Neural progenitor cell (in vitro differentiated cells): ENCODE measurements around the gene FRAS1. TPM values are rescaled to one million over a fixed set of nuclear protein-coding genes. Genes with fewer than 3 reads are reported as not detected.

Experiments
- DNase-seq: peaks from one replicate; pipeline ENCODE4 v3.0.0-alpha.2; 2016; ENCODE audit warnings: low spot score
- H2AFZ ChIP-seq: fragments of 200-600 bp; sonication (generic); replicated peaks from 2 replicates; pipeline ENCODE4 v1.6.1; 2016; ENCODE audit warnings: antibody characterized with exemption
- H3F3A ChIP-seq: fragments of 200-600 bp; sonication (generic); 2 replicates; pipeline ENCODE4 v1.6.1; 2016; ENCODE audit warnings: antibody characterized with exemption, low read depth
- H3K27ac ChIP-seq: fragments of 200-600 bp; sonication (generic); 2 replicates; pipeline ENCODE4 v1.5.1; 2016; ENCODE audit warnings: mild to moderate bottlenecking
- H3K27me3 ChIP-seq: fragments of 200-600 bp; sonication (generic); 2 replicates; pipeline ENCODE4 v1.6.1; 2016; ENCODE audit warnings: mild to moderate bottlenecking, moderate library complexity
- H3K36me3 ChIP-seq: fragments of 200-600 bp; sonication (generic); 2 replicates; pipeline ENCODE4 v1.5.1; 2016
- H3K4me1 ChIP-seq: fragments of 200-600 bp; sonication (generic); 2 replicates; pipeline ENCODE4 v1.6.1; 2016; ENCODE audit warnings: mixed run types
- H3K4me2 ChIP-seq: fragments of 200-600 bp; sonication (generic); 2 replicates; pipeline ENCODE4 v1.6.1; 2016
- H3K4me3 ChIP-seq: fragments of 200-600 bp; sonication (generic); 2 replicates; pipeline ENCODE4 v1.5.1; 2016
- H3K79me2 ChIP-seq: fragments of 200-600 bp; sonication (generic); 2 replicates; pipeline ENCODE4 v1.6.1; 2016; ENCODE audit warnings: low read depth
- H3K9ac ChIP-seq: fragments of 200-600 bp; sonication (generic); 2 replicates; pipeline ENCODE4 v1.6.1; 2016
- H3K9me3 ChIP-seq: fragments of 200-600 bp; sonication (generic); 2 replicates; pipeline ENCODE4 v1.5.1; 2016; ENCODE audit warnings: low read depth
- H4K20me1 ChIP-seq: fragments of 200-600 bp; sonication (generic); 2 replicates; pipeline ENCODE4 v1.6.1; 2016; ENCODE audit warnings: low read depth
- H3K27ac Mint-ChIP-seq: 3 replicates; pipeline ENCODE4 v1.8.0; 2021; ENCODE audit warnings: mixed read lengths
- H3K27me3 Mint-ChIP-seq: 2 replicates; pipeline ENCODE4 v1.8.0; 2022; ENCODE audit warnings: low read depth, mild to moderate bottlenecking, inconsistent platforms, moderate library complexity, mixed read lengths; ENCODE audit not compliant: insufficient read depth
- H3K36me3 Mint-ChIP-seq: 3 replicates; pipeline ENCODE4 v1.8.0; 2021; ENCODE audit warnings: mixed read lengths
- H3K4me1 Mint-ChIP-seq: 3 replicates; pipeline ENCODE4 v1.8.0; 2021; ENCODE audit warnings: mixed read lengths
- H3K4me3 Mint-ChIP-seq: 3 replicates; pipeline ENCODE4 v1.8.0; 2021; ENCODE audit warnings: mild to moderate bottlenecking, moderate library complexity, mixed read lengths
- H3K9me3 Mint-ChIP-seq: 3 replicates; pipeline ENCODE4 v1.8.0; 2020; ENCODE audit warnings: mixed read lengths
- CTCF ChIP-seq: fragments of 200-600 bp; sonication (generic); IDR thresholded peaks from 2 replicates; pipeline ENCODE4 v1.5.1; 2017; ENCODE audit warnings: antibody characterized with exemption, mild to moderate bottlenecking
- EZH2 ChIP-seq: fragments of 200-600 bp; sonication (generic); IDR thresholded peaks from 2 replicates; pipeline ENCODE4 v1.6.1; 2017; ENCODE audit warnings: antibody characterized with exemption, mild to moderate bottlenecking, moderate library complexity
- EZH2phosphoT487 ChIP-seq: fragments of 200-600 bp; sonication (generic); IDR thresholded peaks from 2 replicates; pipeline ENCODE4 v1.6.1; 2017; ENCODE audit warnings: antibody characterized with exemption
- total RNA-seq: library from RNA; depleted of rRNA; stranded (reverse); fragments of >200 nt; gene quantifications from 2 replicates; pipeline ENCODE4 v1.2.3, GENCODE V29; 2015; ENCODE audit warnings: low replicate concordance

Gene FRAS1
- total RNA-seq, 1 donor from 2014 or later = 21.3 TPM

GRCh38 chr4:78517050-78517652 lies 460.0 kb downstream of the FRAS1 start:
- H3K4me3 Mint-ChIP-seq = no peak overlapping the region
- peak; percentile 54 for DNase-seq
- Histone ChIP-seq H2AFZ (no peak overlapping the region), H4K20me1 (no peaks in the 10 kb centered on the region), H3K9me3 (no peaks in the 10 kb centered on the region), H3K4me1 (no peaks in the 10 kb centered on the region), H3K4me2 (no peak overlapping the region), H3F3A (no peaks in the 10 kb centered on the region), H3K9ac (no peak overlapping the region), H3K36me3 (no peaks in the 10 kb centered on the region), H3K27ac (no peak overlapping the region), H3K79me2 (no peaks in the 10 kb centered on the region), H3K4me3 (no peak overlapping the region), H3K27me3 (no peaks in the 10 kb centered on the region)
- no peaks in the 10 kb centered on the region for H3K36me3 Mint-ChIP-seq
- TF ChIP-seq EZH2 = no peak
- TF ChIP-seq CTCF = peak; percentile 77
- H3K4me1 Mint-ChIP-seq = peaks cover 6% of the 10 kb centered on the region
- H3K9me3 Mint-ChIP-seq = no peaks in the 10 kb centered on the region
- no peak overlapping the region for H3K27ac Mint-ChIP-seq
- no peaks in the 10 kb centered on the region for H3K27me3 Mint-ChIP-seq

GRCh38 chr4:78518561-78518960 lies 461.4 kb downstream of the FRAS1 start:
- no peaks in the 10 kb centered on the region for H3K27me3 Mint-ChIP-seq
- H3K9me3 ChIP-seq = no peaks in the 10 kb centered on the region
- no peak overlapping the region for H3K4me3 Mint-ChIP-seq
- no peaks in the 10 kb centered on the region for H3K27me3 ChIP-seq
- H4K20me1 ChIP-seq = no peaks in the 10 kb centered on the region
- no peak overlapping the region for H3K27ac ChIP-seq
- no peaks in the 10 kb centered on the region for H3K9me3 Mint-ChIP-seq
- no peaks in the 10 kb centered on the region for H3K4me1 ChIP-seq
- no peak overlapping the region for H3K4me2 ChIP-seq
- no peak overlapping the region for H3K4me3 ChIP-seq
- H3K36me3 Mint-ChIP-seq = no peaks in the 10 kb centered on the region
- H3K36me3 ChIP-seq = no peaks in the 10 kb centered on the region
- H3F3A ChIP-seq = no peaks in the 10 kb centered on the region
- TF ChIP-seq EZH2phosphoT487 (no peak), EZH2 (no peak), CTCF (no peak)
- H3K27ac Mint-ChIP-seq = no peak overlapping the region
- H3K9ac ChIP-seq = no peak overlapping the region
- peaks cover 6% of the 10 kb centered on the region for H3K4me1 Mint-ChIP-seq
- H2AFZ ChIP-seq = no peak overlapping the region
- no peak for DNase-seq
- no peaks in the 10 kb centered on the region for H3K79me2 ChIP-seq

GRCh38 chr4:78519962-78520361 lies 462.8 kb downstream of the FRAS1 start:
- no peaks in the 10 kb centered on the region for H3K27me3 Mint-ChIP-seq
- Histone ChIP-seq H4K20me1 (no peaks in the 10 kb centered on the region), H3K27ac (no peak overlapping the region), H3K9me3 (no peaks in the 10 kb centered on the region), H3F3A (no peaks in the 10 kb centered on the region), H3K4me2 (no peak overlapping the region), H3K9ac (no peak overlapping the region), H3K36me3 (no peaks in the 10 kb centered on the region), H2AFZ (no peak overlapping the region), H3K79me2 (no peaks in the 10 kb centered on the region), H3K4me1 (no peaks in the 10 kb centered on the region), H3K27me3 (no peaks in the 10 kb centered on the region), H3K4me3 (no peak overlapping the region)
- H3K4me3 Mint-ChIP-seq = no peak overlapping the region
- no peaks in the 10 kb centered on the region for H3K9me3 Mint-ChIP-seq
- no peak for TF ChIP-seq EZH2
- TF ChIP-seq CTCF = no peak
- TF ChIP-seq EZH2phosphoT487 = no peak
- H3K4me1 Mint-ChIP-seq = peaks cover 6% of the 10 kb centered on the region
- no peak overlapping the region for H3K27ac Mint-ChIP-seq
- no peak for DNase-seq
- H3K36me3 Mint-ChIP-seq = peaks cover 2% of the 10 kb centered on the region
